ENCODE results near the gene HRK.
"Not testable (repeated sequence)": the region's sequence is repeated elsewhere in the genome, so short reads cannot be mapped to it uniquely, and the experiment has no call there.

The HRK gene

GRCh38 chr12:116835484-116835883 lies 45.8 kb downstream of the HRK start:
- no peak overlapping the region for H3K4me2 ChIP-seq (ENCODE audit: low read length)
- H3K36me3 ChIP-seq (ENCODE audit: insufficient read depth, low read length): no peaks in the 10 kb centered on the region
- no peak overlapping the region for H3K4me3 ChIP-seq (ENCODE audit: low read length)
- H3K9me3 ChIP-seq (replicated peaks; ENCODE audit: low read length): no peaks in the 10 kb centered on the region
- H3K4me1 ChIP-seq (ENCODE audit: control insufficient read depth, insufficient read depth, low read length): no peaks in the 10 kb centered on the region
- H3K27me3 ChIP-seq (ENCODE audit: control insufficient read depth, insufficient read depth, low read length): no peaks in the 10 kb centered on the region
- H3K9ac ChIP-seq (ENCODE audit: low read depth, low read length): no peak overlapping the region

GRCh38 chr12:116833474-116833873 lies 47.8 kb downstream of the HRK start:
- Histone ChIP-seq H3K27me3 (ENCODE audit: control insufficient read depth, insufficient read depth, low read length) (no peaks in the 10 kb centered on the region), H3K9me3 (replicated peaks; ENCODE audit: low read length) (no peaks in the 10 kb centered on the region), H3K36me3 (ENCODE audit: insufficient read depth, low read length) (no peaks in the 10 kb centered on the region), H3K4me1 (ENCODE audit: control insufficient read depth, insufficient read depth, low read length) (no peaks in the 10 kb centered on the region), H3K4me3 (ENCODE audit: low read length) (no peak overlapping the region), H3K4me2 (ENCODE audit: low read length) (no peak overlapping the region), H3K9ac (ENCODE audit: low read depth, low read length) (no peak overlapping the region)

GRCh38 chr12:116832353-116832752 lies 48.9 kb downstream of the HRK start:
- Histone ChIP-seq H3K9me3 (replicated peaks; ENCODE audit: low read length) (no peaks in the 10 kb centered on the region), H3K4me2 (ENCODE audit: low read length) (no peak overlapping the region), H3K27me3 (ENCODE audit: control insufficient read depth, insufficient read depth, low read length) (no peaks in the 10 kb centered on the region), H3K36me3 (ENCODE audit: insufficient read depth, low read length) (no peaks in the 10 kb centered on the region), H3K4me1 (ENCODE audit: control insufficient read depth, insufficient read depth, low read length) (no peaks in the 10 kb centered on the region), H3K4me3 (ENCODE audit: low read length) (no peak overlapping the region), H3K9ac (ENCODE audit: low read depth, low read length) (no peak overlapping the region)

- no peak overlapping the region for H3K9ac ChIP-seq (ENCODE audit: low read depth, low read length)
- no peak overlapping the region for H3K4me3 ChIP-seq (ENCODE audit: low read length)
- H3K36me3 ChIP-seq (ENCODE audit: insufficient read depth, low read length): no peaks in the 10 kb centered on the region
- no peaks in the 10 kb centered on the region for H3K9me3 ChIP-seq (replicated peaks; ENCODE audit: low read length)
- no peak overlapping the region for H3K4me2 ChIP-seq (ENCODE audit: low read length)
- H3K4me1 ChIP-seq (ENCODE audit: control insufficient read depth, insufficient read depth, low read length): no peaks in the 10 kb centered on the region
- no peaks in the 10 kb centered on the region for H3K27me3 ChIP-seq (ENCODE audit: control insufficient read depth, insufficient read depth, low read length)
Observed at GRCh38 chr12:116827432-116827831, 53.8 kb downstream of the HRK start.

DNA sequence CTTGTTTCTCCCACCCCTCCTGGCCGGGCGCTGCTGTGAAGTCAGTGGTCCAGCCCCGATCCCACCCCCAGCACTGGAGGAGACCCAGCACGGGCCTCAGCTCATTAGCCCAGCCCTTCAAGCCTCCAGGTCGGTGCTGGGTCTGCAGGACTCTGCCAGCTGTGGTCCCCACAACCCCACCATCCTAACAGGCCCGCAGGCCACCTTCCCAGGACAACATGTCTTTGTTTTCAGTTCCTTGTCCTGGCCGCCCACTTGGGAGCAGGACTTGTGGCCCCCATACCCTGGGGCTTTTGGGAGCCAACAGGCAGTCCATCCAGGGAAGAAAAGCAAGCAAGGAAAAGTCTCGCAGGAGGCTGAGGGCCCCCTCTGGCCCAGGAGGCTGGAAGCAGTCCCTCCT lies 60.0 kb downstream of the HRK start:
- Histone ChIP-seq H3K9me3 (replicated peaks; ENCODE audit: low read length) (no peaks in the 10 kb centered on the region), H3K4me1 (ENCODE audit: control insufficient read depth, insufficient read depth, low read length) (peaks cover 10% of the 10 kb centered on the region), H3K4me2 (ENCODE audit: low read length) (no peak overlapping the region), H3K36me3 (ENCODE audit: insufficient read depth, low read length) (no peaks in the 10 kb centered on the region), H3K27me3 (ENCODE audit: control insufficient read depth, insufficient read depth, low read length) (no peaks in the 10 kb centered on the region), H3K9ac (ENCODE audit: low read depth, low read length) (no peak overlapping the region), H3K4me3 (ENCODE audit: low read length) (no peak overlapping the region)

- H3K36me3 ChIP-seq (ENCODE audit: insufficient read depth, low read length): no peaks in the 10 kb centered on the region
- peaks cover 10% of the 10 kb centered on the region for H3K4me1 ChIP-seq (ENCODE audit: control insufficient read depth, insufficient read depth, low read length)
- H3K9me3 ChIP-seq (replicated peaks; ENCODE audit: low read length): no peaks in the 10 kb centered on the region
- no peaks in the 10 kb centered on the region for H3K27me3 ChIP-seq (ENCODE audit: control insufficient read depth, insufficient read depth, low read length)
- no peak overlapping the region for H3K9ac ChIP-seq (ENCODE audit: low read depth, low read length)
- no peak overlapping the region for H3K4me3 ChIP-seq (ENCODE audit: low read length)
- no peak overlapping the region for H3K4me2 ChIP-seq (ENCODE audit: low read length)
Observed at GRCh38 chr12:116820064-116820656, 61.1 kb downstream of the HRK start.

- Histone ChIP-seq H3K9me3 (replicated peaks; ENCODE audit: low read length) (no peaks in the 10 kb centered on the region), H3K27me3 (ENCODE audit: control insufficient read depth, insufficient read depth, low read length) (no peaks in the 10 kb centered on the region)
Observed at GRCh38 chr12:116818948-116819832, 62.1 kb downstream of the HRK start.

GRCh38 chr12:116818341-116818856 lies 62.8 kb downstream of the HRK start:
- H3K36me3 ChIP-seq (ENCODE audit: insufficient read depth, low read length): no peaks in the 10 kb centered on the region
- peaks cover 10% of the 10 kb centered on the region for H3K4me1 ChIP-seq (ENCODE audit: control insufficient read depth, insufficient read depth, low read length)
- H3K27me3 ChIP-seq (ENCODE audit: control insufficient read depth, insufficient read depth, low read length): no peaks in the 10 kb centered on the region
- H3K9me3 ChIP-seq (replicated peaks; ENCODE audit: low read length): no peaks in the 10 kb centered on the region
- peak overlapping the region; percentile 100 for H3K9ac ChIP-seq (ENCODE audit: low read depth, low read length)
- H3K4me3 ChIP-seq (ENCODE audit: low read length): peak overlapping the region; percentile 98
- peak overlapping the region; percentile 100 for H3K4me2 ChIP-seq (ENCODE audit: low read length)

More at GRCh38 chr12:116818948-116819832, 62.1 kb downstream of the HRK start:
- H3K36me3 ChIP-seq (ENCODE audit: insufficient read depth, low read length): no peaks in the 10 kb centered on the region
- H3K4me1 ChIP-seq (ENCODE audit: control insufficient read depth, insufficient read depth, low read length): peaks cover 10% of the 10 kb centered on the region
- peak overlapping the region; percentile 100 for H3K4me2 ChIP-seq (ENCODE audit: low read length)
- peak overlapping the region; percentile 98 for H3K4me3 ChIP-seq (ENCODE audit: low read length)
- peak overlapping the region; percentile 100 for H3K9ac ChIP-seq (ENCODE audit: low read depth, low read length)

DNA sequence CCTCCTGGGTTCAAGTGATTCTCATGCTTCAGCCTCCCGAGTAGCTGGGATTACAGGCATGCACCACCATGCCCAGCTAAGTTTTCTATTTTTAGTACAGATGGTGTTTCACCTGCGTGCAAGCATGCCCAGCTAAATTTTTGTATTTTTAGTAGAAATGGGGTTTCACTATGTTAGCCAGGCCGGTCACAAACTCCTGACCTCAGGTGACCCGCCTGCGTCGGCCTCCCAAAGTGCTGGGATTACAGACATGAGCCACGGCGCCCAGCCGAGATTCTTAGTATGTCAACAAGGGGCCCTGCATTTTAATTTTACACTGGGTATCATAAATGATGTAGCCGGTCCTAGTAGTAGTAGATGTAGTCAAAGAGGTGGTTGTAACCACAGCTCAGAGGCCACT lies 66.5 kb downstream of the HRK start:
- not testable (repeated sequence) for H3K4me2 ChIP-seq (ENCODE audit: low read length); H3K9ac ChIP-seq (ENCODE audit: low read depth, low read length); H3K4me1 ChIP-seq (ENCODE audit: control insufficient read depth, insufficient read depth, low read length); H3K27me3 ChIP-seq (ENCODE audit: control insufficient read depth, insufficient read depth, low read length); H3K36me3 ChIP-seq (ENCODE audit: insufficient read depth, low read length); H3K9me3 ChIP-seq (replicated peaks; ENCODE audit: low read length); H3K4me3 ChIP-seq (ENCODE audit: low read length)

DNA sequence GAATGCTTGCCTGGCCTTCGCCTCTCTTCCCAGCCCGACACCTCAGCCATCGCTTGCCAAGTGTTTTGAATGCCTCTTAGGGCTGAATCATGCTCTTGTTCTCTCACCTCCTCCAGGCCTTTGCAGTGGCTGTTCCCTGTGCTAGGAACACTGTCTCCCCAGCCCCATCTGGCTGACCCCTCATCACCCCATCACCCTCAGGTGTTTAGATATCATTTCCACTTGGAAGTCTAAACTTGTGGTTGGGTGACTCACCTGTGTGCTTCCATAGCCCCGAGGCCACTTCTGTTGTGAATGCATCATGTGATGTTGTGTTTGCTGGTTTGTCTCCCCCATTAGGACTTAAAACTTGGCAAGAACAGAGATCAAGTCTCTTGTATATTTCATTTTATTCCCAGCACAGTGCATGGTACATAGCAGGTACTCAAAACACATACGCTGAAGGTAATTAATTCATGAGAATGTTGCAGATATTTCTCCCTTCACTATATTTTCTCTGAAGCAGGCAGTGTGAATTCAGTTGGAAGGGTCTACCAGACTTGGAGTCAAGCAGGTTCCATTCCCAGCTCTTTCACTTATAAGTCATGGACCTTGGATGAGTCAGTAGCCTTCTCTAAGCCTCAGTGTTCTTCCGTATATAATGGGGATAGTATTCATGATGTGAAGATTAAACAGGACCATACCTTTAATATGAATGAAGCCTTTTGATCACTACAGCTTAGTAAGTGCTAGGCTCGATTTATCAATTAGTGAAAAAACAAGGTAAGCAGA lies 67.8 kb downstream of the HRK start:
- H3K4me3 ChIP-seq (ENCODE audit: low read length): no peak overlapping the region
- H3K9me3 ChIP-seq (replicated peaks; ENCODE audit: low read length): no peaks in the 10 kb centered on the region
- H3K9ac ChIP-seq (ENCODE audit: low read depth, low read length): no peak overlapping the region
- H3K36me3 ChIP-seq (ENCODE audit: insufficient read depth, low read length): no peaks in the 10 kb centered on the region
- no peak overlapping the region for H3K4me2 ChIP-seq (ENCODE audit: low read length)
- peaks cover 4% of the 10 kb centered on the region for H3K4me1 ChIP-seq (ENCODE audit: control insufficient read depth, insufficient read depth, low read length)
- no peaks in the 10 kb centered on the region for H3K27me3 ChIP-seq (ENCODE audit: control insufficient read depth, insufficient read depth, low read length)

DNA sequence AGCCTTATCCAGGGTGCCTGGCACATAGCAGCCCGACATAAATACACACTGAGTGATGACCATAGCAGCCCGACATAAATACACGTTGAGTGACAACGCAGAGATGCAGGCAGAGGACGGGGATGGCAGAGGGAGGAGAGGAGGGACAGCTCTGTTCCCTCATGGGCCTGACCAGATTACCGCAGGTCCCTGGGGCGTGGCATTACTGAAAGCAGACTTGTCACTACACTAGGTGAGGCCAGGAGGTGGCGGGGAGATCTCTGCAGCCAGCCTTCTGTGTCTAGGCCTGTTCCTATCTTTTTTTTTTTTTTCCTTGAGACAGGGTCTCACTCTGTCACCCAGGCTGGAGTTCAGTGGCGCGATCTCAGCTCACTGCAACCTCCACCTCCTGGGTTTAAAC lies 69.0 kb downstream of the HRK start:
- Histone ChIP-seq H3K4me3 (ENCODE audit: low read length) (no peak overlapping the region), H3K4me2 (ENCODE audit: low read length) (no peak overlapping the region), H3K27me3 (ENCODE audit: control insufficient read depth, insufficient read depth, low read length) (no peaks in the 10 kb centered on the region), H3K9me3 (replicated peaks; ENCODE audit: low read length) (no peaks in the 10 kb centered on the region), H3K9ac (ENCODE audit: low read depth, low read length) (no peak overlapping the region), H3K36me3 (ENCODE audit: insufficient read depth, low read length) (no peaks in the 10 kb centered on the region), H3K4me1 (ENCODE audit: control insufficient read depth, insufficient read depth, low read length) (no peaks in the 10 kb centered on the region)

Measured in skeletal muscle satellite cell (primary cell).